Measurements from ENCODE around the gene SSH2. TPM values are rescaled to one million over a fixed set of nuclear protein-coding genes. Genes with fewer than 3 reads are reported as not detected.

SSH2 gene
- polyA plus RNA-seq, 1 of the 3 experiments (the other 2 are of a cell fraction), result 8.8 TPM

DNA sequence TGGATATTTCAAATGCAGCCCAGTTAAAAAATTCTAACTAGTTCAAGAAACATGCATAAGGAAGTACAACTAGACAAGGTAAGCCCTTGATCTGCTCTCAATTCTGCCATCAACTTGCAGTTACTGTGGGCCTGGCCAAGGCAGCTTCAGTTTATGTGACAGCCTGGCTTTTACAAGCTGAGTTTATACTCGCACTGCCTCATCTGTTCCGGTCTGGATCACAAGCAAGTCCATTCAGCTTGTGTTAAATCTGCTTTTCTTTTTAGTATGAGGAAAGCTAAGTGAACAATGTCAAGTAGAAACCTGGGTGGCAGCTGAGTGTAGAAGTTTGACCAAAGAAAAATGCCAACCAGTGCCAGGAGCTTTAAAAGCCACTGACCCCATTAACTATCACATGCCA, 230.7 kb downstream of the SSH2 start:
- no peak for DNase-seq

DNA sequence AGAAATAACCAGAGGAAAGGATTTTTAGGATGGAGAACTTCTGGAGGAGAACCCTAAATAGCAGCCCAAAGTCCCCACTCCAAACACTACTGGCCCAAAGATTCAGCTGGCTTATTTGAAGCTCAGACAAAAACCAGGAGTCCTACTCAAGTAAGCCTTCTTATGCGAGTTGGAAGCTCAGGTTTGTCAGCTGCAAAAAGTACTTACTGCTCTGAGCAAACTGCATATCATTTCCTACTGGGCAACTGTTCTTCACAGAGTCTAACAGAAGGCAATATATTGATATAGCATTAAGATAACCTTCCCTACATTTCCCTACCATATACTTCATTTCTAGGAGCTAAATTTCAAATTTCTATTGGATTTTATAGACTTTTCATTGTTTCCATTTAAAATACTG, 231.2 kb downstream of the SSH2 start:
- H3K27me3 ChIP-seq (ENCODE audit: insufficient read depth), result no peaks in the 10 kb centered on the region
- H3F3A ChIP-seq (replicated peaks; ENCODE audit: insufficient read depth), result peaks cover 2% of the 10 kb centered on the region
- H3K4me3 ChIP-seq (ENCODE audit: low read depth in 2 of 2, low read length in 1 of 2), result no peak overlapping the region
- H3K4me2 ChIP-seq, result no peak overlapping the region
- 0 out of 2 replicates have a peak, but pooled peaks cover 4% of the 10 kb centered on the region for H3K79me2 ChIP-seq (ENCODE audit: insufficient read depth)
- H3K27ac ChIP-seq (ENCODE audit: low read depth in 2 of 2, low read length in 1 of 2), result peak overlapping the region in 1 of 2 experiments; percentile 8; a peak in 2 of 4 replicates
- H3K9me2 ChIP-seq, result no peaks in the 10 kb centered on the region
- TF ChIP-seq TAF1 (IDR thresholded peaks at IDR 0.05; ENCODE audit: borderline replicate concordance, low read depth, low read length), result no peak
- TF ChIP-seq NFIC (IDR thresholded peaks at IDR 0.05; ENCODE audit: borderline replicate concordance), result no peak
- TF ChIP-seq GATA2 (CRISPR knock-in tag; IDR thresholded peaks at IDR 0.05), result no peak
- no peak for TF ChIP-seq EP300 (IDR thresholded peaks at IDR 0.05; ENCODE audit: borderline replicate concordance in 1 of 2, low read depth in 1 of 2, low read length in 1 of 2)
- no peak for TF ChIP-seq NRF1 (IDR thresholded peaks at IDR 0.05; ENCODE audit: low read depth, low read length)
- no peak for TF ChIP-seq FOXJ3 (CRISPR knock-in tag; IDR thresholded peaks at IDR 0.05)
- no peak for TF ChIP-seq GABPA (IDR thresholded peaks at IDR 0.05; ENCODE audit: low read depth)
- WGBS (ENCODE audit: low lambda C conversion rate), result 91% methylated on average over 1 of the region's 1 CpG
- H3K9ac ChIP-seq, result no peak overlapping the region
- ChIA-PET POLR2A (interaction anchor here (0.6 kb wide), 1 partner anchor 10 kb away, joined by 3 read pairs; no protein-coding TSS in a partner anchor), CTCF (interaction anchor here (0.7 to 2.0 kb wide), 6 partner anchors 16 to 80 kb away, joined by 3 to 6 read pairs (median 4); no protein-coding TSS in a partner anchor)
- H3K9me3 ChIP-seq, result no peaks in the 10 kb centered on the region
- H3K36me3 ChIP-seq (replicated peaks in 1 of 2; ENCODE audit: control insufficient read depth in 1 of 2, insufficient read depth in 2 of 2, low read length in 1 of 2), result peaks cover 17 to 24% of the 10 kb centered on the region in 2 experiments
- no peak for DNase-seq
- no peaks in the 10 kb centered on the region for H4K20me1 ChIP-seq (ENCODE audit: insufficient read depth)
- no peak overlapping the region for H2AFZ ChIP-seq (ENCODE audit: low read depth)
- H3K4me1 ChIP-seq (ENCODE audit: control insufficient read depth in 1 of 2, insufficient read depth in 2 of 2, low read depth in 1 of 2, low read length in 1 of 2), result peaks cover 0 to 4% of the 10 kb centered on the region in 2 experiments; a peak in 2 of 4 replicates

More for the DNA sequence above, 230.7 kb downstream of the SSH2 start:
- Histone ChIP-seq H2AFZ (ENCODE audit: low read depth) (no peak overlapping the region), H3K4me3 (ENCODE audit: low read depth in 2 of 2, low read length in 1 of 2) (no peak overlapping the region), H3K79me2 (ENCODE audit: insufficient read depth) (0 out of 2 replicates have a peak, but pooled peaks cover 4% of the 10 kb centered on the region), H3F3A (replicated peaks; ENCODE audit: insufficient read depth) (peaks cover 2% of the 10 kb centered on the region), H3K9me2 (no peaks in the 10 kb centered on the region), H3K27me3 (ENCODE audit: insufficient read depth) (no peaks in the 10 kb centered on the region), H3K4me1 (ENCODE audit: control insufficient read depth in 1 of 2, insufficient read depth in 2 of 2, low read depth in 1 of 2, low read length in 1 of 2) (peaks cover 0 to 4% of the 10 kb centered on the region in 2 experiments; a peak in 2 of 4 replicates), H3K9ac (no peak overlapping the region), H3K9me3 (no peaks in the 10 kb centered on the region), H3K36me3 (replicated peaks in 1 of 2; ENCODE audit: control insufficient read depth in 1 of 2, insufficient read depth in 2 of 2, low read length in 1 of 2) (peaks cover 17 to 22% of the 10 kb centered on the region in 2 experiments), H4K20me1 (ENCODE audit: insufficient read depth) (no peaks in the 10 kb centered on the region), H3K4me2 (no peak overlapping the region), H3K27ac (ENCODE audit: low read depth in 2 of 2, low read length in 1 of 2) (peak overlapping the region in 1 of 2 experiments; percentile 8; a peak in 2 of 4 replicates)
- WGBS (ENCODE audit: low lambda C conversion rate), result 98% methylated on average over 2 of the region's 2 CpGs
- ChIA-PET POLR2A (interaction anchor here (0.6 kb wide), 1 partner anchor 10 kb away, joined by 3 read pairs; no protein-coding TSS in a partner anchor), CTCF (interaction anchor here (0.7 to 2.0 kb wide), 5 partner anchors 17 to 80 kb away, joined by 3 to 6 read pairs (median 5); no protein-coding TSS in a partner anchor)
- no peak for TF ChIP-seq FOXJ3 (CRISPR knock-in tag; IDR thresholded peaks at IDR 0.05)
- no peak for TF ChIP-seq JUND (IDR thresholded peaks at IDR 0.05)

DNA sequence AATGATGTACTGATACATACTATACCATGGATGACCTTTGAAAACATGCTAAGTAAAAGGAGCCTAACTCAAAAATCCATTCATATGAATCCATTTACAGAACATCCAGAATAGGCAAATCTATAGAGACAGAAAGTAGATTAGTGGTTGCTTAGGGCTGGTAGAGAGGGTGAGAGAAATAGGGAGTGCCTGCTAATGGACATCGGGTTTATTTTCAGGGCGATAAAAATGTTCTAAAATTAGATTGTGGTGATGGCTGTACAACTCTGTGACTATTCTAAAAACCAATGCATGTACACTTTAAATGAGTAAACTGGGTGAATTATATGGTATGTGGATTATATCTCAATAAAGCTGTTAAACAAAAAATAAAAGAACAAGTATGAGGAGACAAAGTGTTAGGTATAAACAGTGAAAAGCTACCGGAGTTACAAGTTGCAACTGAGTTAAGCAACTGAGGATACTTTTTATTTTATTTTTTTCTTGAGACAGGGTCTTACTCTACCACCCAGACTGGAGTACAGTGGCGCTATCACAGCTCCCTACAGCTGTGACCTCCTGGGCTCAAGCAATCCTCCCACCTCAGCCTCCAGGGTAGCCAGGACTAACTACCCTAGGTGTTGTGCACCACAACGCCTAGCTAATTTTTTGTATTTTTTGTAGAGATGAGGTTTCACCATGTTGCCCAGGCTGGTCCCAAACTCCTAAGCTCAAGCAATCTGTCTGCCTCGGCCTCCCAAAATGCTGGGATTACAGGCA, 231.8 kb downstream of the SSH2 start:
- no peak for DNase-seq
- Histone ChIP-seq H3F3A (replicated peaks; ENCODE audit: insufficient read depth) (peaks cover 2% of the 10 kb centered on the region), H3K9ac (no peak overlapping the region), H3K9me3 (no peaks in the 10 kb centered on the region), H3K4me2 (no peak overlapping the region), H4K20me1 (ENCODE audit: insufficient read depth) (no peaks in the 10 kb centered on the region), H3K4me3 (ENCODE audit: low read depth in 2 of 2, low read length in 1 of 2) (no peak overlapping the region), H3K36me3 (replicated peaks in 1 of 2; ENCODE audit: control insufficient read depth in 1 of 2, insufficient read depth in 2 of 2, low read length in 1 of 2) (peaks cover 17 to 27% of the 10 kb centered on the region in 2 experiments), H3K9me2 (no peaks in the 10 kb centered on the region), H3K4me1 (ENCODE audit: control insufficient read depth in 1 of 2, insufficient read depth in 2 of 2, low read depth in 1 of 2, low read length in 1 of 2) (peaks cover 0 to 4% of the 10 kb centered on the region in 2 experiments; a peak in 2 of 4 replicates), H2AFZ (ENCODE audit: low read depth) (no peak overlapping the region), H3K27ac (ENCODE audit: low read depth in 2 of 2, low read length in 1 of 2) (no peak overlapping the region; a peak in 1 of 4 replicates), H3K79me2 (ENCODE audit: insufficient read depth) (no peaks in the 10 kb centered on the region), H3K27me3 (ENCODE audit: insufficient read depth) (no peaks in the 10 kb centered on the region)
- 92% methylated on average over 6 of the region's 6 CpGs for WGBS (ENCODE audit: low lambda C conversion rate)
- TF ChIP-seq RXRA (IDR thresholded peaks at IDR 0.05; ENCODE audit: borderline replicate concordance, low read depth) (no peak), GABPA (IDR thresholded peaks at IDR 0.05; ENCODE audit: low read depth) (no peak)
- TF ChIP-seq, protein P1, sequence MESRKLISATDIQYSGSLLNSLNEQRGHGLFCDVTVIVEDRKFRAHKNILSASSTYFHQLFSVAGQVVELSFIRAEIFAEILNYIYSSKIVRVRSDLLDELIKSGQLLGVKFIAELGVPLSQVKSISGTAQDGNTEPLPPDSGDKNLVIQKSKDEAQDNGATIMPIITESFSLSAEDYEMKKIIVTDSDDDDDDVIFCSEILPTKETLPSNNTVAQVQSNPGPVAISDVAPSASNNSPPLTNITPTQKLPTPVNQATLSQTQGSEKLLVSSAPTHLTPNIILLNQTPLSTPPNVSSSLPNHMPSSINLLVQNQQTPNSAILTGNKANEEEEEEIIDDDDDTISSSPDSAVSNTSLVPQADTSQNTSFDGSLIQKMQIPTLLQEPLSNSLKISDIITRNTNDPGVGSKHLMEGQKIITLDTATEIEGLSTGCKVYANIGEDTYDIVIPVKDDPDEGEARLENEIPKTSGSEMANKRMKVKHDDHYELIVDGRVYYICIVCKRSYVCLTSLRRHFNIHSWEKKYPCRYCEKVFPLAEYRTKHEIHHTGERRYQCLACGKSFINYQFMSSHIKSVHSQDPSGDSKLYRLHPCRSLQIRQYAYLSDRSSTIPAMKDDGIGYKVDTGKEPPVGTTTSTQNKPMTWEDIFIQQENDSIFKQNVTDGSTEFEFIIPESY (IDR thresholded peaks at IDR 0.05; ENCODE audit: borderline replicate concordance, low read depth), result no peak
- POLR2A ChIA-PET, result no interaction called here
- CTCF ChIA-PET, result interaction anchor here (0.7 to 2.0 kb wide), 5 partner anchors 15 to 81 kb away, joined by 3 to 6 read pairs (median 5); no protein-coding TSS in a partner anchor

Data from SK-N-SH (cell line).